ENCODE results near the gene SEMA5A.

The SEMA5A gene

DNA sequence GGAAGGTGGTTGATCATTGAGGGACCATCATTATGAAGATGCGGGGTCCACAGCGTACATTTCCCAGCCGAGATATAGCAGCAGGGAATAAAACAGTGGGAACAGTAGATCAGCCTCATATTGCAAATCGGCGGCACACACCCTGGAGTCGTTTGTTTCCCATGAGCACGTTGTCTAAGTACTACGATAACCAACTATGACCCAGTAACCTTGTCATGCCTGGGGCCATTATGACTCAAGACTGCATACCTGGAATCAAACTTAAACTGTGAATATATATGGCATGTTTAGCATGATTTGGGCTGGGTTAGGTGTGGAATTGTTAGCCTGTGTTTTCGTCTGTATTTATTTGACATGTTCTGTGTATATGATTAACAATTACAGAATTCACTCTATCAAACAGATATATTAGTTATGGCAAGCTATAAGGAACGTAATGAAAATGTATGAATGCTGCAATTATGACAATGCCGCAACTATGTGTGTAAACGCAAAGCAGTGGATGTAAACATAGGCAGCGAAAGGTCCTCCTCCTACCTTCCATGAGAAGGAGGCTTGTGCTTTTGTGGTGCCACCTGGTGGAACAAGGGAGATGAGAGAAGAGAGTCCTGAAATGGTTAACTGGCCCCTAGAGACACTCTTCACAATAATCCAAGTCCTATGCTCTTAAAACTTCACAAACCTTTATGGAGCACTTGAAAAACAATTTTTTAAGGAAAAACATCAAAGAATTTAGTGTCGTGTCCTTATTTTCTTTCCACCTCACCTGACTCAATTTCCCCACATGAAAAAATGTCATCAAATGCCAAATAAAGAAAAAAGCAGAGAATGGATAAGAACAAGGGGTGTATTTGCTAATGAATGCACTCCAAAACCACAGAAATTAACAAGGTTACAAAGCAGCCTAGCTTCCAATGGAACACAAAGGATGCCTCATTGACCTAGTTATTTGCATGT, 47.1 kb downstream of the SEMA5A start:
- TF ChIP-seq, protein P1, sequence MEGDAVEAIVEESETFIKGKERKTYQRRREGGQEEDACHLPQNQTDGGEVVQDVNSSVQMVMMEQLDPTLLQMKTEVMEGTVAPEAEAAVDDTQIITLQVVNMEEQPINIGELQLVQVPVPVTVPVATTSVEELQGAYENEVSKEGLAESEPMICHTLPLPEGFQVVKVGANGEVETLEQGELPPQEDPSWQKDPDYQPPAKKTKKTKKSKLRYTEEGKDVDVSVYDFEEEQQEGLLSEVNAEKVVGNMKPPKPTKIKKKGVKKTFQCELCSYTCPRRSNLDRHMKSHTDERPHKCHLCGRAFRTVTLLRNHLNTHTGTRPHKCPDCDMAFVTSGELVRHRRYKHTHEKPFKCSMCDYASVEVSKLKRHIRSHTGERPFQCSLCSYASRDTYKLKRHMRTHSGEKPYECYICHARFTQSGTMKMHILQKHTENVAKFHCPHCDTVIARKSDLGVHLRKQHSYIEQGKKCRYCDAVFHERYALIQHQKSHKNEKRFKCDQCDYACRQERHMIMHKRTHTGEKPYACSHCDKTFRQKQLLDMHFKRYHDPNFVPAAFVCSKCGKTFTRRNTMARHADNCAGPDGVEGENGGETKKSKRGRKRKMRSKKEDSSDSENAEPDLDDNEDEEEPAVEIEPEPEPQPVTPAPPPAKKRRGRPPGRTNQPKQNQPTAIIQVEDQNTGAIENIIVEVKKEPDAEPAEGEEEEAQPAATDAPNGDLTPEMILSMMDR (conservative IDR thresholded peaks at IDR 0.05; ENCODE audit: low read depth, low read length): peak; percentile 83
- peak; percentile 67 for DNase-seq (ENCODE audit: low read depth)
- no peak overlapping the region for H3K4me3 ChIP-seq (ENCODE audit: low read depth, low read length)

DNA sequence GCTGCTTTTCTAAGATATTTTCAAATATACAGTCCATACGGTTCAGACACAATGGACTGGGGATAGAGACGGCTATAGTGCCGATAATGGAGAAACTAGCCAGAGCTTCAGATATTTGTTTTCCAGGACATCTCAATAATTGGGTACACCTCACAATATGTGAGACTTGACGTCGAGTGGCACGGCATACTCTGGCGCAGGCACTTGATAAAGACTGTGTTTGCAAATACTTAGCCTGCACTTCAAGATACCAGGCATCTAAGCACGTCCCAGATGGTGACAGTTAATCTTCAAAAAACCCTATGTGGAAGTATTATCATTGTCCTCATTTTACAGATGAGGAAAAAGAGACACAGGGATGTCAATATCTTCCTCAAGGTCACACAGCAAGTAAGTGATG, 48.5 kb downstream of the SEMA5A start:
- no peak overlapping the region for H3K4me3 ChIP-seq (ENCODE audit: low read depth, low read length)
- TF ChIP-seq, protein P1 (conservative IDR thresholded peaks at IDR 0.05; ENCODE audit: low read depth, low read length): no peak
- DNase-seq (ENCODE audit: low read depth): no peak

DNA sequence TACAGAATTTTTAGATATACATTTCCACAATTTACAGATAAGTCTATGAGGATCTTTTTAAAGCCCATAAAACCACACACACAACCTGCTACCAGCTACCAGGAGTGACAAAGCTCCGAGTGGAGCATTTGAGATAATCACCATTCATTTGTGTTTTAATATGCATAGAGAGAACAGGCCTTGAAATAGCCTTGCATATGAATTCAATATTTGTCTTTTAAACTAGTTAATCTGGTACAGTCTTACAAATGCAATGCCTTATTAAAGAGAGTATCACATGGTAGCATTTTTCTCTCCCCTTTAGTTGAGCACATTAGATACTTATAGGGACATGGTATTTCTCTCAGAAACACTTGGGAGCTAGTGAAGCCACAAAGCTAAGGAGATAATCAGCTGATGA, 49.1 kb downstream of the SEMA5A start:
- TF ChIP-seq, protein P1 (conservative IDR thresholded peaks at IDR 0.05; ENCODE audit: low read depth, low read length): no peak
- DNase-seq (ENCODE audit: low read depth): no peak
- H3K4me3 ChIP-seq (ENCODE audit: low read depth, low read length): no peak overlapping the region

DNA sequence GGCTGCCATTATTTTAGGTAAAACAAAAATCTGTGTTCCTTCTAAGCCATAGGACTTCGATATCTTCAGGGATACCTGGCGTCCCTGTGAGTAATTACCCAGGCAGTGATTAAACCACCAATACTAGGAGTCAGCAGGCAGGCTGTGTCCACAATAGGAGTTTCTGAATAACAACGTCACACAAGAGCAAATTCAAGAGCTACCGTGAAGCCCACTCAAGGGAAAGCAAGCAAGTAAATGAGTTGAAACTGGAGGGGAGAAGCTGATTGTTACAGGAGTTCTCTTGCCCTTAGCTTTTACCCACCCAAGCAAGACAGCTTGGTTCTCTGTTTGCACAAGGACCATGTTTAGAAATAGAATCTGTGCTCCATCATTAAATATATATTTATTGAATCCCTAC, 50.8 kb downstream of the SEMA5A start:
- no peak overlapping the region for H3K4me3 ChIP-seq (ENCODE audit: low read depth, low read length)
- TF ChIP-seq, protein P1 (conservative IDR thresholded peaks at IDR 0.05; ENCODE audit: low read depth, low read length): no peak
- DNase-seq (ENCODE audit: low read depth): no peak

DNA sequence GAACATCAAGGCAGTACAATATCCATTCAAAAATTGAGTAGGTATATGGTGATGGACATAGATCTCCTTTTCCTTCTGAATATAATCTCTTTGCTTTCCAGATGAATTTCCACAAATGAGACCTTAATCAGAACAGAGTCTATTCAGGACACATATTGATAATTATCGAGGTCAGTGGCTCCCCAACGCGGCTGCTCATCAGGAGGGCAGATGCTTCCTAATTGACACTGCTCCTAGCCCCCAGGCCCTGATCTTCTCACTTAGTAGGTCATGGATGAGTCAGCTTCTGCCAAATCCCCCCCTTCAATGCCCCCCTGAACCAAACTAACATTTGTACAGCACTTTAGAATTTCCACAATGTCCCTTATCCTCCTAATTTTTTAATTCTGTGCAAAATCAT, 51.6 kb downstream of the SEMA5A start:
- no peak overlapping the region for H3K4me3 ChIP-seq (ENCODE audit: low read depth, low read length)
- DNase-seq (ENCODE audit: low read depth): no peak
- TF ChIP-seq, protein P1 (conservative IDR thresholded peaks at IDR 0.05; ENCODE audit: low read depth, low read length): no peak

DNA sequence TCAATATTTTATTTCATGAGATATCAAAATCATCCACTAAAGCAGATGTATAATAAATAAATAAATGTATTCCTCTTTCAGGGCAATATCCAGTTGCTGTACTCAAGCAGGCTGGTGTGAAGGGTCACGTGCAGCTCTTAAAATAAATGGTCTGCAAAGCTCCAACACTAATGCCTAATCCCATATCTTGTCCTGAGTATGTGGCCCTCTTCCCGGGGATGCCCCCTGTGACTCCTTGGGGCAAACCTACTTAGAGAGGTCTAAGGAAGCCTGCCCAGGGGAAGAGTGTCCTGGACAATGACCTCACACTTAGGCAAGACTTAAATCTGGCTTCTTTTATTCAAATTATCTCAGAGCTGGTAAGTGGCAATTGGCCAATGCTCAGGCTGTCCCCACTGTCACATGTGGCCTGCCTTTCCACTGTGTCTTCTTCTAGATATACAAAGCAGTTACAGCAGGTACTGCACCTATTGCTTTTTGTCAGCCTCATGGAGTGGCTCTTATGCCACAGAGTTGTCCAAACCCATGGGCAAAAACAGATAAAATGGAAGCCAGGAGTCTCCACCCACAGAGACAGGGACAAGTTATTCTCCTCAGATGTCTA, 55.3 kb downstream of the SEMA5A start:
- H3K4me3 ChIP-seq (ENCODE audit: low read depth, low read length): no peak overlapping the region
- TF ChIP-seq, protein P1 (conservative IDR thresholded peaks at IDR 0.05; ENCODE audit: low read depth, low read length): no peak
- DNase-seq (ENCODE audit: low read depth): no peak

Measured in choroid plexus epithelial cell (primary cell).